GM12892 (cell line): ENCODE measurements around the gene COL6A2.
"Not testable (repeated sequence)": the region's sequence is repeated elsewhere in the genome, so short reads cannot be mapped to it uniquely, and the experiment has no call there.

Source experiments
- DNase-seq: peaks from one replicate; pipeline ENCODE4 v3.0.0; 2011; ENCODE audit not compliant: insufficient read length
- FAIRE-seq: peaks from 2 replicates; lab custom pipeline; 2011; peaks lifted over from hg19 to GRCh38; lab: Jason Lieb, UNC
- POLR2A ChIP-seq: IDR thresholded peaks from 2 replicates; pipeline ENCODE4 v1.6.1; 2011; ENCODE audit warnings: low read depth, low read length, control low read depth
- POLR2AphosphoS5 ChIP-seq: IDR thresholded peaks from 2 replicates; pipeline ENCODE4 v1.6.1; 2011; ENCODE audit warnings: low read depth, low read length, control low read depth
- TAF1 ChIP-seq: IDR thresholded peaks from 2 replicates; pipeline ENCODE4 v1.6.1; 2011; ENCODE audit warnings: low read depth, mild to moderate bottlenecking, control low read depth, low read length, borderline replicate concordance

The COL6A2 gene

GRCh38 chr21:46139686-46140085, 41.8 kb downstream of the COL6A2 start:
- FAIRE-seq (no peak), DNase-seq (no peak)
- TF ChIP-seq POLR2AphosphoS5 (no peak), POLR2A (no peak), TAF1 (no peak)

- DNase-seq, FAIRE-seq: not testable (repeated sequence)
Observed at GRCh38 chr21:46140352-46141003, 42.6 kb downstream of the COL6A2 start.

GRCh38 chr21:46141767-46142581, 44.1 kb downstream of the COL6A2 start:
- no peak for FAIRE-seq
- no peak for TF ChIP-seq POLR2AphosphoS5
- TF ChIP-seq TAF1, result no peak
- no peak for TF ChIP-seq POLR2A

DNA sequence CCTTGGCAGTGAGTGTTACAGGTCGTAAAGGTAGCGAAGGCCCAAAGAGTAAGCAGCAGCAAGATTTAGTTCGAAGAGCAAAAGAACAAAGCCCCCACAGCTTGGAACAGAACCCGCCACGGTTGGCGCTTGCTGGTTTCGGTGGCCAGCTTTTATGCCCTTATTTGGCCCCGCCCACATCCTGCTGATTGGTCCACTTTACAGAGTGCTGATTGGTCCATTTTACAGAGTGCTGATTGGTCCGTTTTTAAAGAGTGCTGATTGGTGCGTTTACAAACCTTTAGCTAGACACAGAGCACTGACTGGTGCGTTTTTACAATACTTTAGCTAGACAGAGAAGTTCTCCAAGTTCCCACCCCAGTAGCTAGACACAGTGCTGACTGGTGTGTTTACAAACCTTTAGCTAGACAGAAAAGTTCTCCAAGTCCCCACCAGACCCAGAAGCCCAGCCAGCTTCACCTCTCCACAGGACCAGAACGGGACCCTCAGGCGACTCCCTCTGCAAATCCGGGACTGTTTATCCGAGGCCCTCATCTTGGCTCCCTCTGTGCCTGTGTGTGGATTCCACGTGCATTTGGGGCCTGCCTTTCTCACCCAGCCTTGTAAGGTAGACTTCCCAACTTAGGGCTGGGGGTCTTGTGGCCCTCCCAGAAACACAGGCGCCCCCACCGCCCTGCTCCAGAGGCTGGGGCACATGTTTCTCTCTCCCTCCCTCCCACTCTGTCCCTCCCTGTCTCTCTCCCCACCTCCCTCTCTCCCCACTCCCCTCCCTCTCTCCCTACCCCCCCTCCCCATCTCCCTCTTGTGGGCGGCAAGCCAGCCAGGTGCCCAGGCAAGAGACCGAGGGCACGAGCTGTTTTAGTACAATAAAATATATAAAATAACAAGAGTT, 44.9 kb downstream of the COL6A2 start:
- TF ChIP-seq POLR2A, result no peak
- no peak for TF ChIP-seq TAF1
- no peak for TF ChIP-seq POLR2AphosphoS5
- DNase-seq (no peak), FAIRE-seq (no peak)

More at GRCh38 chr21:46141767-46142581, 44.1 kb downstream of the COL6A2 start:
- no peak for DNase-seq

- DNase-seq (no peak), FAIRE-seq (no peak)
- TF ChIP-seq TAF1 (no peak), POLR2AphosphoS5 (no peak), POLR2A (no peak)
Observed at GRCh38 chr21:46144464-46145070, 46.7 kb downstream of the COL6A2 start.

DNA sequence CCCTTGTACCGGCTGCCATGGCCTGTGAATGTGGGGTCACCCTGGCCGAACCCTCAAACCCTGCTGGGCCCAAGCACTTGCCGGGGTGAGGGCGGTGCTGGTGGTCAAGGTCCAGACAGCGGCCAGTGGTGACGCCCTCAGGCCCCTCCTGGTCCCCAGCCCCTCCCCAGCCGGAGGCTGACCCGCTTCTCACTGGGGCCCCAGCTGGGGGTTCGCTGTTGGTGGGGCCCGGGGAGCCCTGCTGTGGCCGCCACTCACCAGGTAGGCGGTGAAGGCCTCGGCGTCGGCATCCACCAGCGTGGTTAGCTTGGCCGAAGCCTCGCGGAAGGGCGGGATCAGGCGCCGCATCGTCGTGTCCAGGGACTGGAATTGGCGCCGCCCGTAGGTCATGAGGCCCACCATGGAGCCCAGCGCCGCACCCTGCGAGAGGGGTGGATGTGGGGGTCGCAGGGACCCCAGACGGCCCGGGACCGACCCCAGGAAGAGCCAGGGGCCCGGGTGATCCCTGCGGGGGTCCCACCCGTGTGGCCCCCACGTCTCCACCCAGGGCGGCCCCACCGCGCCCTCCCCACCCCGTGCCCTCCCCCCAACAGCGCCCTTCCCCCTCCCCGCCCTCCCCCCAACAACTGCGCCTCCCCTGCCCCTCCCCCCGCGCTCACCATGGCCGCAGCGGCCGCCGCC, 47.4 kb downstream of the COL6A2 start:
- DNase-seq, result no peak
- no peak for FAIRE-seq
- no peak for TF ChIP-seq POLR2A
- no peak for TF ChIP-seq POLR2AphosphoS5
- no peak for TF ChIP-seq TAF1

- DNase-seq (no peak), FAIRE-seq (no peak)
- TF ChIP-seq POLR2A, result no peak
- no peak for TF ChIP-seq POLR2AphosphoS5
- TF ChIP-seq TAF1, result no peak
Observed at GRCh38 chr21:46145840-46146691, 48.2 kb downstream of the COL6A2 start.

DNA sequence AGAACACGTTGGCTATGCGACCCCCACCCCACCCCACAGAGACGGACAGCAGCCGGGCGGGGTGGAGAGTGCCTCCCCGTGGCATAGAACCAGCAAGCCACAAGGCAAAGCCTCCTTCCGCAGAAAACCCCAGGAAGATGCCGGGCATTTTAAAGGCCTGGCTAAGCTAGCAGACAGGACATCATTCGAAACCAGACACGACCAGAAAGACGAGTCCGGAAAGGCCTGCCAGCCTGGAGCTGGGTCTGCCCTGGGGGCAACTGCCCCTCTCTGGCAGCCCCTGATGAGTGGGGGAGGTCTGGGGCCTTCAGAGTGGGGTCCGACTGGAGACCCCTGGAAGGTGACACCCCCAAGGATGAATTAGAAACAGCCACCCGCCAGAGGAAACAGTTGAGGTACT, 48.9 kb downstream of the COL6A2 start:
- DNase-seq (no peak), FAIRE-seq (no peak)
- TF ChIP-seq TAF1 (no peak), POLR2A (no peak)

DNA sequence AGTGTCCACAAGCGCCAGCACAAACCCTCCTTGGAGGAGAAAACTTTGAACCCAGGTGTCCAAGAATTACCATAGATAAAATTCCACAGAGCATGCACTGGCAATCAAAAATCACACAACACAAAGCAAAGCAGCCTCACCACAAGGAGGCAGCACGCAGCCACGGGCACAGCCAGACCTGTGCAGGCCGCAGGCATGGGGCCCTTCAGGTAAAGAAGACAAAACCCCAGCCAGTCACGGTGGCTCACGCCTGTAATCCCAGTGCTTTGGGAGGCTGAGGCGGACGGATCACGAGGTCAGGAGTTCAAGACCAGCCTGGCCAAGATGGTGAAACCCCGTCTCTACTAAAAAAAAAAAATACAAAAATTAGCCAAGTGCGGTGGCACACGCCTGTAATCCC, 49.5 kb downstream of the COL6A2 start:
- FAIRE-seq, DNase-seq: not testable (repeated sequence)

DNA sequence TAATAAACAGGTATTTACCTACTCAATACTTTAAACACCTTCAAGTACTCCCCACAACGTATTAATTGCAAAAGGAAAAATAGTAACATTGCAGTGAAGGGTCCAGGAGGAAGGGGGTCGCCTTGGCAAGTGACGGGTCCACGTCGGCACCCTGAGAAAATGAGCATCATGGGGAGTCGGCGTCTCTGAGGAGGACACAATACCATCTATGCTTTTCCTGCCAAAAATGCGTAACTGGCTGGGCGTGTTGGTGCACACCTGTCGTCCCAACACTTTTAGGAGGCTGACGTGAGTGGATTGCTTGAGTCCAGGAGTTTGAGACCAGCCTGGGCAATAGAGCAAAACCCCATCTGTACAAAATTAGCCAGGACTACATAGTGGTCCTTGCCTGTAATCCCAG, 50.2 kb downstream of the COL6A2 start:
- no peak for DNase-seq
- TF ChIP-seq POLR2AphosphoS5, result no peak
- no peak for FAIRE-seq
